K562 (cell line): ENCODE results near the gene PLK5. TPM values are rescaled to one million over a fixed set of nuclear protein-coding genes. Genes with fewer than 3 reads are reported as not detected.

Experiments
- ATF1 ChIP-seq, 2 experiments: fragments of 450-650 bp in 1 of 2; IDR thresholded peaks; 2 replicates each; pipeline ENCODE4 v1.6.1; 2016; ENCODE audit warnings: missing compliant biosample characterization in 1 of 2, missing genetic modification characterization in 1 of 2
- BACH1 ChIP-seq: fragments of 200-800 bp; sonication (Bioruptor generic); IDR thresholded peaks from 2 replicates; pipeline ENCODE4 v1.6.1; 2016; ENCODE audit warnings: missing genetic modification characterization, missing compliant biosample characterization
- ETV5 ChIP-seq: sonication (generic); formaldehyde crosslinking; IDR thresholded peaks from 2 replicates; pipeline ENCODE4 v1.4.0; 2020; ENCODE audit warnings: low read depth, mild to moderate bottlenecking, missing genetic modification reagents
- GTF2A2 ChIP-seq: IDR thresholded peaks from 2 replicates; pipeline ENCODE4 v1.6.1; 2016; ENCODE audit warnings: mild to moderate bottlenecking, missing genetic modification characterization, missing compliant biosample characterization
- KAT7 ChIP-seq: sonication (generic); formaldehyde crosslinking; IDR thresholded peaks from 2 replicates; pipeline ENCODE4 v1.8.0; 2022; ENCODE audit warnings: missing genetic modification reagents, mild to moderate bottlenecking, borderline replicate concordance
- LEF1 ChIP-seq: fragments of 450-650 bp; IDR thresholded peaks from 2 replicates; pipeline ENCODE4 v1.6.1; 2016; ENCODE audit warnings: mild to moderate bottlenecking
- PBX2 ChIP-seq, 2 experiments: IDR thresholded peaks in 1 of 2; conservative IDR thresholded peaks in 1 of 2; 2 replicates each; pipeline ENCODE4 v1.6.1; 2016; ENCODE audit warnings: low read depth in 2 of 2, mild to moderate bottlenecking in 1 of 2, missing compliant biosample characterization in 1 of 2, missing genetic modification characterization in 1 of 2, moderate library complexity in 1 of 2
- POLR2H ChIP-seq: IDR thresholded peaks from 2 replicates; pipeline ENCODE4 v1.6.1; 2016; ENCODE audit warnings: missing genetic modification characterization, low read depth, mild to moderate bottlenecking, control low read depth, missing compliant biosample characterization, moderate library complexity
- PPARD ChIP-seq: fragments of 250-450 bp; sonication (Bioruptor Pico); IDR thresholded peaks from 2 replicates; pipeline ENCODE4 v1.8.0; 2022; ENCODE audit warnings: inconsistent platforms, mild to moderate bottlenecking, moderate library complexity
- PRMT5 ChIP-seq: sonication (generic); formaldehyde crosslinking; IDR thresholded peaks from 2 replicates; pipeline ENCODE4 v1.5.0; 2020; ENCODE audit warnings: missing genetic modification reagents
- RBBP5 ChIP-seq: fragments of 200-600 bp; sonication (generic); IDR thresholded peaks from 2 replicates; pipeline ENCODE4 v1.6.1; 2012; ENCODE audit warnings: borderline replicate concordance, mild to moderate bottlenecking, low read length, control low read depth, inconsistent platforms; ENCODE audit not compliant: insufficient read depth, poor library complexity, severe bottlenecking
- RNF2 ChIP-seq: sonication (generic); IDR thresholded peaks from 2 replicates; pipeline ENCODE4 v1.6.1; 2016
- TAF1 ChIP-seq: IDR thresholded peaks from 2 replicates; pipeline ENCODE4 v1.6.1; 2011; ENCODE audit warnings: mild to moderate bottlenecking, low read length, moderate library complexity; ENCODE audit not compliant: insufficient read depth, control insufficient read depth, severe bottlenecking; ENCODE audit errors: extremely low read depth
- TCFL5 ChIP-seq: fragments of 250-450 bp; sonication (Bioruptor Pico); conservative IDR thresholded peaks from 2 replicates; pipeline ENCODE4 v1.6.1; 2021; ENCODE audit warnings: mild to moderate bottlenecking, moderate library complexity, matching md5 sums
- ZNF282 ChIP-seq: sonication (generic); formaldehyde crosslinking; IDR thresholded peaks from 2 replicates; pipeline ENCODE4 v1.8.1; 2023; ENCODE audit warnings: missing genetic modification reagents
- polyA plus RNA-seq, 8 experiments: library from polyadenylated mRNA; depleted of rRNA in 4 of 8; stranded (reverse) in 5 of 8; unstranded in 3 of 8; fragments of >200 nt; fragmentation: Nextera tagmentation in 2 of 8; fragmentation: Illumina TruSeq in 1 of 8; extraction: Ambion mirVana in 2 of 8; extraction: Trizol in 1 of 8; gene quantifications; 2 replicates each; pipeline versions ENCODE4 v1.2.1 to v1.2.3, GENCODE V29; 2011 to 2014; ENCODE audit warnings: inconsistent platforms in 1 of 8, missing spikeins in 1 of 8
- total RNA-seq, 7 experiments: library from RNA; depleted of rRNA in 6 of 7; stranded (reverse); fragments of >200 nt in 6 of 7; fragmentation: Illumina TruSeq in 2 of 7; extraction: Trizol in 2 of 7; gene quantifications; 2 replicates each; pipeline versions ENCODE4 v1.2.1 to v1.2.3, GENCODE V29; 2011 to 2021; ENCODE audit warnings: low replicate concordance in 1 of 7
- TF ChIP-seq, protein P1 (sequence below): sonication (generic); formaldehyde crosslinking; IDR thresholded peaks from 2 replicates; pipeline ENCODE4 v1.9.0; 2022; ENCODE audit warnings: mild to moderate bottlenecking, missing genetic modification reagents
- TF ChIP-seq, protein P2 (sequence below), 2 experiments: fragments of 250-450 bp in 1 of 2; fragments of 450-650 bp in 1 of 2; sonication (Bioruptor Pico) in 1 of 2; IDR thresholded peaks; 2 replicates each; pipeline versions ENCODE4 v1.6.1 to v1.8.0; 2016 to 2021; ENCODE audit warnings: mild to moderate bottlenecking in 2 of 2, moderate library complexity in 2 of 2, missing compliant biosample characterization in 1 of 2, missing genetic modification characterization in 1 of 2
- TF ChIP-seq, protein P3 (sequence below): sonication (generic); formaldehyde crosslinking; IDR thresholded peaks from 2 replicates; pipeline ENCODE4 v1.9.0; 2022; ENCODE audit warnings: mild to moderate bottlenecking, missing genetic modification reagents
- TF ChIP-seq, protein P4 (sequence below): fragments of 250-450 bp; sonication (Bioruptor Pico); IDR thresholded peaks from 2 replicates; pipeline ENCODE4 v1.4.0; 2020; ENCODE audit warnings: mild to moderate bottlenecking

Gene PLK5
- total and polyA plus RNA-seq, 9 of the 15 experiments (the other 6 are each of a cell fraction or from before 2014, with no cell fraction given), result 0.04 to 0.23 (median 0.11) TPM; not detected in 5

- TF ChIP-seq KAT7 (CRISPR knock-in tag), result peak; percentile 50; the same call in 1 of the 2 replicates
- peak; percentile 78 for TF ChIP-seq RBBP5
- TF ChIP-seq PPARD (CRISPR knock-in tag), result no peak
- no peak for TF ChIP-seq ZNF282 (CRISPR knock-in tag)
- TF ChIP-seq, protein P1, sequence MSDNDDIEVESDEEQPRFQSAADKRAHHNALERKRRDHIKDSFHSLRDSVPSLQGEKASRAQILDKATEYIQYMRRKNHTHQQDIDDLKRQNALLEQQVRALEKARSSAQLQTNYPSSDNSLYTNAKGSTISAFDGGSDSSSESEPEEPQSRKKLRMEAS (CRISPR knock-in tag), result peak; percentile 93
- TF ChIP-seq, protein P2, sequence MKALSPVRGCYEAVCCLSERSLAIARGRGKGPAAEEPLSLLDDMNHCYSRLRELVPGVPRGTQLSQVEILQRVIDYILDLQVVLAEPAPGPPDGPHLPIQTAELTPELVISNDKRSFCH (CRISPR knock-in tag; IDR thresholded peaks at IDR 0.05), result no peak
- TF ChIP-seq, protein P2 (tag; IDR thresholded peaks at IDR 0.05), result peak; percentile 80
- TF ChIP-seq ATF1 (CRISPR knock-in tag; IDR thresholded peaks at IDR 0.05), result no peak; the same call in 1 of the 2 replicates
- TF ChIP-seq ATF1 (tag; IDR thresholded peaks at IDR 0.05), result peak; percentile 78
- TF ChIP-seq PRMT5 (CRISPR knock-in tag), result no peak
- TF ChIP-seq, protein P3, sequence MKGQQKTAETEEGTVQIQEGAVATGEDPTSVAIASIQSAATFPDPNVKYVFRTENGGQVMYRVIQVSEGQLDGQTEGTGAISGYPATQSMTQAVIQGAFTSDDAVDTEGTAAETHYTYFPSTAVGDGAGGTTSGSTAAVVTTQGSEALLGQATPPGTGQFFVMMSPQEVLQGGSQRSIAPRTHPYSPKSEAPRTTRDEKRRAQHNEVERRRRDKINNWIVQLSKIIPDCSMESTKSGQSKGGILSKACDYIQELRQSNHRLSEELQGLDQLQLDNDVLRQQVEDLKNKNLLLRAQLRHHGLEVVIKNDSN, result peak; percentile 97
- peak; percentile 88 for TF ChIP-seq POLR2H (tag)
- peak; percentile 53; the same call in 1 of the 2 replicates for TF ChIP-seq LEF1
- TF ChIP-seq RNF2, result peak; percentile 72; the same call in 1 of the 2 replicates
- no peak for TF ChIP-seq GTF2A2 (tag)
- no peak for TF ChIP-seq TCFL5
- TF ChIP-seq BACH1, result no peak
- TF ChIP-seq, protein P4, sequence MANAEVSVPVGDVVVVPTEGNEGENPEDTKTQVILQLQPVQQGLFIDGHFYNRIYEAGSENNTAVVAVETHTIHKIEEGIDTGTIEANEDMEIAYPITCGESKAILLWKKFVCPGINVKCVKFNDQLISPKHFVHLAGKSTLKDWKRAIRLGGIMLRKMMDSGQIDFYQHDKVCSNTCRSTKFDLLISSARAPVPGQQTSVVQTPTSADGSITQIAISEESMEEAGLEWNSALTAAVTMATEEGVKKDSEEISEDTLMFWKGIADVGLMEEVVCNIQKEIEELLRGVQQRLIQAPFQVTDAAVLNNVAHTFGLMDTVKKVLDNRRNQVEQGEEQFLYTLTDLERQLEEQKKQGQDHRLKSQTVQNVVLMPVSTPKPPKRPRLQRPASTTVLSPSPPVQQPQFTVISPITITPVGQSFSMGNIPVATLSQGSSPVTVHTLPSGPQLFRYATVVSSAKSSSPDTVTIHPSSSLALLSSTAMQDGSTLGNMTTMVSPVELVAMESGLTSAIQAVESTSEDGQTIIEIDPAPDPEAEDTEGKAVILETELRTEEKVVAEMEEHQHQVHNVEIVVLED, result peak; percentile 55
- peak; percentile 98 for TF ChIP-seq ETV5 (CRISPR knock-in tag)
- no peak for TF ChIP-seq PBX2 (CRISPR knock-in tag; IDR thresholded peaks at IDR 0.05; ENCODE audit: low read depth)
- peak; percentile 90 for TF ChIP-seq PBX2 (tag; conservative IDR thresholded peaks at IDR 0.05; ENCODE audit: low read depth)
- TF ChIP-seq TAF1, result peak; percentile 78
Observed at GRCh38 chr19:1478934-1479707, 44.8 kb upstream of the PLK5 start, which contains the start of gene C19orf25 (continued).
